SK-N-MC (cell line): ENCODE data around the gene CCIN.

Experiments
- EZH2 ChIP-seq: fragments of 200-600 bp; sonication (generic); IDR thresholded peaks from one replicate; pipeline ENCODE4 v1.6.1; 2017; ENCODE audit warnings: antibody characterized with exemption
- POLR2AphosphoS5 ChIP-seq: IDR thresholded peaks from 2 replicates; pipeline ENCODE4 v1.6.1; 2012; ENCODE audit warnings: mild to moderate bottlenecking, low read depth, low read length, borderline replicate concordance

DNA sequence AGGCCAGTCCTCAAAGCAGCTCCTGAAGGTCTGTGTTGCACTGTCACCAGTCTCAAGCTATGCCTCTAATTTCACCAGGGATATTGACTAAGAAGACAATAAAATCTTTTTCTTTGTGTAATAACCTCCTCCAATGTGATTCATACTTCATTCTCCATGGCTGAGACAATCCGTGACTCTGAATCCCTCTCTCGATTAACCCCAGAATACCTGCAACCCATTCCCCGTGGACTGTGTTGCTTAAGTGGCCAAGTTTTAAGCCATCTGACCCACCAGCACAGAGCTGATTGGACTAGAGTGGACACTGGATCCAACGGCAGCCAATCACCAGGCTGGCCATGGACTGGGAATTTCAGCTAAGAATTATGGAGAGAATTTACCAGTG lies 5.4 kb upstream of the CCIN start:
- TF ChIP-seq EZH2 = no peak
- TF ChIP-seq POLR2AphosphoS5 = no peak
